Vagina (tissue), 2 donors: ENCODE results near the gene RAD9A.

Source experiments
- CTCF ChIP-seq, 3 experiments: fragments of 450-650 bp in 2 of 3; fragments of 200-600 bp in 1 of 3; sonication (generic) in 1 of 3; IDR thresholded peaks; one replicate each; pipeline ENCODE4 v1.5.1; 2017 to 2019; ENCODE audit warnings: antibody characterized with exemption in 3 of 3, mild to moderate bottlenecking in 2 of 3, moderate library complexity in 2 of 3
- POLR2A ChIP-seq, 2 donors: fragments of 450-650 bp; IDR thresholded peaks; one replicate each; pipeline ENCODE4 v1.6.1; 2017; ENCODE audit warnings: antibody characterized with exemption in 2 of 2, mild to moderate bottlenecking in 2 of 2, moderate library complexity in 2 of 2
- POLR2AphosphoS5 ChIP-seq, 2 donors: sonication (generic); formaldehyde crosslinking; IDR thresholded peaks; one replicate each; pipeline ENCODE4 v1.9.0; 2017; ENCODE audit warnings: antibody characterized with exemption in 2 of 2, mild to moderate bottlenecking in 2 of 2, low read depth in 1 of 2; ENCODE audit not compliant: insufficient read depth in 1 of 2

- TF ChIP-seq POLR2A (IDR thresholded peaks at IDR 0.05) (no peak), CTCF (IDR thresholded peaks at IDR 0.05) (no peak), POLR2AphosphoS5 (IDR thresholded peaks at IDR 0.05; ENCODE audit: insufficient read depth in 1 of 2, low read depth in 1 of 2) (no peak)
These were observed 24.0 kb upstream of the RAD9A start for GRCh38 chr11:67367761-67368227.
